ENCODE results near the gene TOGARAM1.

DNA sequence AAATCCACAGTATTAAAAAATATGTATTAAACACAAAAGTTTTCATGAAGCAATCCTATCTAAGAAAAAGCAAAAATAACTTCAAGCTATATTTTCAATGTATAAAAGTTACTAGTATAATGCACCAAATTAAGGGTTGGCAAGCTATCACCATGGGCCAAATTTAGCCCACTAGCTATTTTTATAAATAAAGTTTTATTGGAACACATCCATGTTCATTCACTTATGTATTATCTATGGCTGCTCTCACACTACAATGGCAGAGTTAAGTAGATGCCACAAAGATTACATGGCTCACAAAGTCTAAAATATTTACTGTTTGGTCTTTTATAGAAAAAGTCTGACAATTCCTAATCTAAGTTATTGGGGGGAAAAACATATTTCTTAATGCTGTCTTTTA, 17.9 kb upstream of the TOGARAM1 start:
- TF ChIP-seq CTCF (IDR thresholded peaks at IDR 0.05; ENCODE audit: extremely low read depth in 1 of 2, insufficient read depth in 1 of 2, low read depth in 1 of 2, low read length in 2 of 2) (no peak), POLR2AphosphoS5 (IDR thresholded peaks at IDR 0.05; ENCODE audit: insufficient read depth, low read depth, low read length) (no peak)

All from endothelial cell of umbilical vein (primary cell).